ENCODE data around the gene ADCY1.

- TF ChIP-seq, protein P1, sequence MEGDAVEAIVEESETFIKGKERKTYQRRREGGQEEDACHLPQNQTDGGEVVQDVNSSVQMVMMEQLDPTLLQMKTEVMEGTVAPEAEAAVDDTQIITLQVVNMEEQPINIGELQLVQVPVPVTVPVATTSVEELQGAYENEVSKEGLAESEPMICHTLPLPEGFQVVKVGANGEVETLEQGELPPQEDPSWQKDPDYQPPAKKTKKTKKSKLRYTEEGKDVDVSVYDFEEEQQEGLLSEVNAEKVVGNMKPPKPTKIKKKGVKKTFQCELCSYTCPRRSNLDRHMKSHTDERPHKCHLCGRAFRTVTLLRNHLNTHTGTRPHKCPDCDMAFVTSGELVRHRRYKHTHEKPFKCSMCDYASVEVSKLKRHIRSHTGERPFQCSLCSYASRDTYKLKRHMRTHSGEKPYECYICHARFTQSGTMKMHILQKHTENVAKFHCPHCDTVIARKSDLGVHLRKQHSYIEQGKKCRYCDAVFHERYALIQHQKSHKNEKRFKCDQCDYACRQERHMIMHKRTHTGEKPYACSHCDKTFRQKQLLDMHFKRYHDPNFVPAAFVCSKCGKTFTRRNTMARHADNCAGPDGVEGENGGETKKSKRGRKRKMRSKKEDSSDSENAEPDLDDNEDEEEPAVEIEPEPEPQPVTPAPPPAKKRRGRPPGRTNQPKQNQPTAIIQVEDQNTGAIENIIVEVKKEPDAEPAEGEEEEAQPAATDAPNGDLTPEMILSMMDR (IDR thresholded peaks at IDR 0.05): no peak
- TF ChIP-seq POLR2A (IDR thresholded peaks at IDR 0.05): no peak
Observed at GRCh38 chr7:45682836-45683555, 108.8 kb downstream of the ADCY1 start.

Data from esophagus squamous epithelium (tissue), 4 donors.